Colon (tissue), 2 donors: ENCODE results near the gene CFAP100.

Experiments used
- FAIRE-seq: peaks from 2 replicates; lab custom pipeline; 2012; peaks lifted over from hg19 to GRCh38; lab: Jason Lieb, UNC
- donor health status: control.
- donor health status: control.

CFAP100 gene

DNA sequence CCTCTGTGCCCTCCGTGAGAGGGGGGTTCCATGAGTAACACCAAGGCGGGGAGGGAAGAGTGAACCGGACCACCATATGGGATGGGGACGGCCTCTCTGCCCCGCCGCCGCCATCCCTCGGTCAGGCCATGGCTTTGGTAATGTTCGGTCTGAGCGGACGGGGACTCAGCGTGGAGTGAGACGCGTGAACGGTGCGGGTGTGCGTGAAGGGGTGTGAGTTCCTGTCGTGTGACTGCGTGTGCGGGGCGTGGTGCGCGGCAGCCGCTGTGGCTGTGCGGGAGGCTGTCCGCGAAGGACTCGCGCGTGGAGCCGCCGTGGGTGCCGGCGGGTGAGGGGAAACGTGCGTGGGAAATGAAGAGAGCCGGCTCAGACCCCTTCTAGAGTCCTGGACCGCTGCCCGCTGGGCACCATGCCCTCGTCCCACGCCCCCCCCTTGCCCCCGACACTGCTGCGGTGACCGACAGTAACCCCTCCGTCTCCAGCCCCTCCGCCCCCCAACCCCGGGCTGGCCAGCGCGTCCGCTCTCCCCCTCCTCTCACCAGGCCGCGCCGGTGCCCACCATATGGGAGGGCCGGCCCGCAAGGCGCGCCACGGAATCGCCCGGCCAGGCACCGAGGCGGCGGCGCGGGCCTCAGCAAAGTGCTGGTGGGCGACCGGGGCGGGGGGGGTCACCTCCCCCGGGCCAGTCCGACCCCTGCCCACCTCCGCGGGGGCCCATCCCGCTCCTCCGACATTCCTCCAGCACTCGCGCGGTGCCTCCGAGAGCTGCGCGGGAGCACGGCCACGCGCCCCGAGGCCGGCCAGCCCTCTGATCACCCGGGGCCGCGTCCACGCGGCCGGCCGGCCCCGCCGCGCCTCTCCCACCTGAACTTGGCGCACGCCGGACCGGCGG is 38.1 kb upstream of the CFAP100 start:
- no peak for FAIRE-seq

DNA sequence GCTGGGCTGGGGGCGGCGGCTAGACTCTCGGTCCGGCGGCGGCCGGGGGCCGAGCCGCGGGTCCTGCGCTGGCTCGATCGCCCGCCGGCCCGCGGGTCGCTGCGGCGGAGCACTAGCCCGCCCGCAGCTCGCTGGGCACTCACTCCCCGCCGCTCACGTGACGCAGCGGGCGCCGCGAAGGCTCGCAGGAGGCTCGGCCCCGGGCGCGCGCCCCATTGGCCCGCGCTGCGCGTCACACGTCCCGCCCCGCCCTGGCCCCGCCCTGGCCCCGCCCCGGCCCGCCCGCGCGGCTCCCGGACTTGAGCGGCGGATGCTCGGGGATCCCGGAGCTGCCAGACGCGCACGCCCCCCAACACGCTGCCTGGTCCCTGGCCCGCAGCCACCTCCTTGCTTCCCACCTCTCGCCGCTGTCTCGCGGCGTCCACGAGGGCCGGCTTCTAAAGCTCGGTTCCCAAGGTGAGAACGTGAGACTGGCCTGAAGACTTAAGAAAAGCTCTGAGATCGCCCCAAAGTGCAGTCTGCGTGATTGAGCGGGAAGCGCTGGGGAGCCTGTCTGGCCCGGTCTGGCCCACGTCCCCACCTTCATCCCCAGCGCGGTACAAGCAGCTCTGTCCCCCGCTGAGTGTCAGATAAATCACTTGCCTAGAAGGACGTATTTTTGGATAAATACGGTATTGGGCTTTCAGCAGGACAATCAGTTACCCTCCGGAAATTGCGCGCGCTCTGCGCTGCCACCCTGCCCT is 37.2 kb upstream of the CFAP100 start, which contains the start of gene KLF15:
KLF15 (minus strand) TSS at position 114 of the 743 bp plus-strand sequence. CDS start 4,486 bp downstream, outside the sequence.
- FAIRE-seq: no peak

DNA sequence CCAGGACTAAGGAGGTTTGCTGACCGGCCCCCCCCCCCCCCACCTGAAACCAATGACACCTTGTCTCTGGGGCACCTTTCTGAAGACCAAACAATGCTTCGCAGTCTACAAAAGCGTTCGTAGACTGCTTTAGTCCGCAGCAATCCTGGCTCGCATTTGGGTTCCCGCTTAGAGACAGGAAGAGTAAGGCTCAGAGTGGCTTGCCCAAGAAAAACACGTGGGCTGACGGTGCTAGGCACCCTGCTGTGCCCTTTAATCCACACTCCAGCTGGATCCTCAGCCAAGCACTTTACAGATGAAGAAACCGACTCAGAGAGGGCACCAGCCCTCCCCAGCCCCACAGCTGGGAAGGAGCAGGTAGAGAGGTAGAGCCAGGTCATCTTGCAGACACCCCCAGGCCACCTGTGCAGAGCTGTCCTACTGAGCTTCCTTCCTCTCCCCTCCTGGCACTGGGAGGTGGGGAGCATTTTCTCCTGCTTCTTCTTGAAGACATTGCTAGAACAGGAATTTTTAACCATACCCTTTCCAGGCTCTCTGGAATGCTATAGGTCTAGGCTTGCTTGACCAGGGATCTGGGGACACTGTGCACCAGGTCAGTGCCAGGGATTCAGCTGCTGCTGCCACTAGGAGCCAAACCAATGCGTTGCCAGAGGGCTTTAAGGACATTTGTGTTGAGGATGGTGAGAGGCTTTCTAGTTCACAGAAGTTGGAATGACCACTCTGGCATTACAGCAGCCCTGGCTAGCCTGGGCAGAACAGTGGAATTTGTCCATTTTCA is 36.5 kb upstream of the CFAP100 start:
- FAIRE-seq: no peak

DNA sequence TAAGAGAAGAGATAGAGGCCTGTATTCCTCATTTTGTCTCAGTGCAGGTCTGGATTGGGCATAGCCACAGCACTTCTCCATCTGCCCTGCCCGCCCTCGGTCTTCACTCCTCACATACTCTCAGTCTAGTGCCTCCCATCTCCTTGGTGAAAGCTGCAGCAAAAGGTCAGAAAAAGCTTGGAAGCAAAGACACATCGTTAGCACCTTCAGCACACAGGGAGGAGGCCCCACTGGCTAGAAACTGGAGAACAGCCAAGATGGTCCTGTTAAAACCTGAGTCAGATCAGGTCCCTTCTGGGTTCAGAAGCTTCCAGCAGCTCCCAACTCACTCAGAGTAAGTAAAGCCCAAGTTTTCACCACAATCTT is 35.9 kb upstream of the CFAP100 start:
- no peak for FAIRE-seq

DNA sequence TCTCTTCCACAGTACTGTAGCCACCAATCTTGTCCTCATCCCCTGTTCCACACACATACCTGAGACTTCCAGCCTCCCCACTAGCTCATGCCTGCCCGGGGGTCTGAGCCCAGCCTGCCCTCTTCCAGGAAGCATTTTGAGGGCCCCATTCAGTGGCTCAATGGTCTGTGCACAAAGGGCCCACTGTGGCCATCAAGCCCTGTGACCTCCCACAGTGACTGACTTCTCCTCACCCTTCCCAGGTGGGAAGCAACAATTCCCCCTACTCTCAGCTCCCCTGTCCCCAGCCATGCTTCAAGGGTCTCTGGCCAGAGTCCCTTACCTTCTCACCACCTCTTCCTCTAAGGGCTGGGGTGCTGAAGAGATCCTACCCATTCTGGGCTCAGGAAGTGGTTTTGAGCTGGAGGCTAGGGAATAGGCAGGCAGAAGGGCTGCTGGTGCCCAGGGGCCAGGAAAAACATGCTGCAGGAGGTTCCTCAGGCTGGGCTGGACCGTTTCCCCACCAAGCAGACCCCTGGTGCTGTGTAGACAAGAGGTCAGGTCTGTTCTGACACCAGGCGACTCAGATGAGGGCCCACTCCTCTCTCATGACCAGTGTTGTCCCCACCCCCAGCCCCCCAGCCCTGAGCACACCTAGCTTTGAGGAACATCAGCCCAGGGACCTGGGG is 34.5 kb upstream of the CFAP100 start:
- no peak for FAIRE-seq

DNA sequence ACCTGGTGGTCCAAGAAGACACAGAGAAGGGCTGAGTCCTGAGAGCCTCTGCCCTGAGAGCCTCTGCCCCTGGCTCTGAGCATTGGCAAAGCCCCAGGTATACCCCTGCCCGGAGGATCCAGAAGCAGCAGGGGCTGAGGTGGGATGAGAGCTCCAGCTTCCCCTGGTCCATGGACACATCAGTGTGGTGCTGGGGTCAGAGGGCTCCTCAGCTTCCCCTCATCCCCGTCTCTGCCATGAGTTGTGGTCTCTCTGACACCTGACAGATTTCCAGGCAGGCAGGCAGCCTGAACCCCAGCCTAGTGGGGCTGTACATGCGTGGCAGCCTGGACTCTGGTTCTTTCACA is 34.0 kb upstream of the CFAP100 start:
- FAIRE-seq: no peak

DNA sequence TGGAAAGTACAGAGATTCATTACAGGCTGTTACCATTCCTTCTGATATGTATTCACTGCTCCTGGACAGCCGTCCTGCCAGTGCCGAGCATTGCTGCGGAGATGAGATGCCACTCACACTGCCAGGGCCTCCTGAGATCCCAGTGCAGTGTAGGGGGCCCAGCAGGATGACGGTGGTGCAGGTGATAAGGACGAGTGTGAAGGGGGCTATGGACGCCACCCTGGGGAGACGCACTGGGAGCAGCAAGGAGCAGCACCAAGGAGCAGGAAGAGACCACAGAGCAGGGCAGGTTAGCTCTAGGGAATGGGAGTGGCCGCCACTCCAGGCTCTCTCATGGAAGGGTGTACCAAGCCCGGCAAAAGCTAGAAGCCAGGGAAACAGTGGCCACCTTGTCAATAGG is 33.5 kb upstream of the CFAP100 start:
- FAIRE-seq: no peak

DNA sequence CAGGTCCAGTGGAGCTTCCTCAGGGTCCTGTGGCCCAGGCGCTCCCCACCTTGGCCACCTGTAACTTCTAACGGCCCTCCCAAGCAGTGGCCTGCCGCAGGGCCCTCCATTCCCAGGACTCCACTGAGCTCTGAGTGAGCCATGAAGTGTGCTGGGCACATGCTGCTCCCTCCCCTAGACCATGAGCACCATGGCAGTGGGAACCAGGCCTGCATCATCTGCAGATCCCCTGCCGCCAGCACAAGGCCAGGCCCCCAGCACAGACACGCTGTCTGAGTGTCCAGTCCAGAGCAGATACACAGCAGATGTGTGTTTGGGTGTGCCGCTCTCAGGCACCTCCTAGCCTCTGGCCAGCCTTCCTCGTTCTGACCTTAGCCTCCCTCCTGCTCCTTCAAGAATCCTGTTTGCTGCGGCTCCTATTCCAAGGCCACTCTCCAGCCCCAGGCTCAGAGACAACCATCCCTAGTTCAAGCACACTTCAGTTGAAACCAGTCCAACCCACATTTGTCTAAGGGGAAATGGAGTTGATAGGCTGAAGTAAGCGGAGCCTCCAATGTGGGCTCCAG is 30.5 kb upstream of the CFAP100 start:
- no peak for FAIRE-seq

DNA sequence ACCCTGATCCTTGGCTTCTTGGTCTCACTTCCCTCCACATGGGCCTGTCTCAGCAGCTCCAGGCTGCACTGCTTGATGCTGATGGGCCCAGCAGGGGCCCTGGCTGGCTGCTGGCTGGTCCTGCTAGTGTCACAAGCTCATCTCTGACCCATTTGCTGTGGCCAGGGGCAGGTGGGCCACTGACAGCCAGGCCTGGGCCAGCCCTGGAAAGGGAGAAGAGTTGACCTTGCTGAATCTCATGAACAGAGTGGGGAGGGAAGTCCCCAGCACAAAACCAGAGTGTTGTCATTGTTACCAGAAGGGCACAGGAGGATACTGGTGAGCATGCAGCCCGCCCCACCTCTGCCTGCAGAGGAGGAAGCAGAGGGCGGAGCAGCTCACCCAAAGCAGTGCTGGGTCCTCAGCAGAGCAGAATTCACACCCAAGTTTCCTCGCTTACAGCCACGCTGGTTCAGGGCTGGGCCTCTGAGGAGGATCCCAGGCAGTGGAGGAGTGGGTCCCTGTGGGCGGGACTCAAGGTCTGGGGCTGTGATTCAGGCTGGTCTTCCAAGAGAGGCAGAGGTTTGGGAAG is 29.9 kb upstream of the CFAP100 start:
- no peak for FAIRE-seq

DNA sequence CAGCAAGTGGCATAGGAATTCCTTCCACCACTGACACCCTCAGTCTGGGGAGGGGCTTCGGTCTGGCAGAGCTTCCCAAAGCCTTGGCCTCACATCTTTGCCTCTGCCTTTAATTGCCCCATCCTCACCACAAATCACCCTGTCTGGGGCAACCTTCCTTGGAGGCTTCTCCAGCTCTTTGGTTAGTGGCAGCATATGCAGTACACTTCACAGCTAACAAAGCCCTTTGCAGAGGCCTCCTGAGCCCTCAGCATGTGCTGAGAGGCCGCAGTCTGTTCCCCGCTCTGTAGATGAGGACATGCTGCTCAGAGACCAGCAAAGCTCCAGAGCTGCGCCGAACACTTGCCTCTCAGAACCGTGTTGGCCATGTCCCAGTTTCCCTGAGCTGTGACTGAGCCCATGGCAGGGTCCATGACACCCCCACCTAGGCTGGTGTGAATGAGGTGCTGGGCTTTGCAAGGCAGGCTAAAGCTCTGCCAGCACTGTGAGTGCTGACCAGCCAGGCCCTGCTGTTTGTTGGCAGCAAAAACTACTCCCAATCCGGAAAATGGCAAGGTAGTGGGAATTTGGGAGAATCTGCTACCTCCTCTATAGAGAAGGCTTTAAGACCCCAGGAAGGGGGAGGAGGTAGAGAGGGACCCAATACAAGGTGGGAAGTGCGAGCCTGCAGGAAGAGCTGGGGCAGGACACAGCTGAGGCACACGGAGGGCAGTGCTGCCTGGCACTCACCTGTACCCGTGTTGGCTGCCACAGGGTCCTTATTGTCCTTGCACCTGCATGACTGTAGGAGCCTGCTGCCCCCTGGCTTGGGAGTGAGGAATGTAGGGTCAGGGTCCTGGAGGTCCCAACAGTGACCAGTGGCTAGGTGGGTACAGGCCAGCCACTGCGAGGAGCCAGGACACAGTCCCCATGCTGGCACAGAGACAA is 29.1 kb upstream of the CFAP100 start:
- FAIRE-seq: no peak

DNA sequence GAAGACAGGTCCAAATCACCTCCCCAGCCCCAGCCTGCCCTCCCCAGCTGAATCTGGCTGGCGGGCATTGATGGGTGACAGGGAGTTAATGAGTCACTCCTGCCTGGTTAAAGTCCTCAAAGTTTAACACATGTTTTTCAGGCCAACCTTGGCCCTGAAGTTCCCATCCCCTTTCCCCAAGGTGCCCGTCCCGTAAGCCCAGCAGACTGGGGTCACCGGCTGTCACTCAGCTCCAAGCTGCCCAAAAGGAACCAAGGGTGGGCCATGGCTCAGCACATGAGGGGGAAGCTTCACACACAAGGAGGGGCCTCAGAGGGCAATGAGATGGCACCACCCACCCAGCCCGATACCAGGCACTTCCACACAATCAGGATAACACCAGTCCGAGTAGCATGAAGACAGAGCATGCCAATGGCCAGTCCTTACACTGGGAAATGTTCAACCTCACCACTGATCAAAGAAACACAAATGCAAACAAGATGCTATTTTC is 27.3 kb upstream of the CFAP100 start:
- no peak for FAIRE-seq

DNA sequence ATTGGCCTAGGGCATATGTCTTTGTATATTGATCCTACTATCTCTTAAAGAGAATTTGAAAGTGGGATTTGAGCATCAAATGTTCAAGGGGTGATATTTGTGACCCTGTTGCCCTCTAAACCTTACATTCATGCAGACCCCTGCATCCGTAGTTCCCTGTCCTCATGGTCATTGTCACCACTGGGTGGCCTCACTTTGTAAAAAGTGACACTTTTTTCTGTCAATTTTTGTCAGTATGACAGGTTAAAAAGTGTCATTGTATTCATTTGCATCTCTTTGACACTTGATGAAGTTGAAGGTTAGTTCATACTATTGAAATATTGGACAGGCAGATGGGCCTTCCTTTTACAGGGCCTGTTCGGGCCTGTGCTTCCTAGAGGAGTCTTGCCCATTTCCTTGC is 25.2 kb upstream of the CFAP100 start:
- FAIRE-seq: no peak

DNA sequence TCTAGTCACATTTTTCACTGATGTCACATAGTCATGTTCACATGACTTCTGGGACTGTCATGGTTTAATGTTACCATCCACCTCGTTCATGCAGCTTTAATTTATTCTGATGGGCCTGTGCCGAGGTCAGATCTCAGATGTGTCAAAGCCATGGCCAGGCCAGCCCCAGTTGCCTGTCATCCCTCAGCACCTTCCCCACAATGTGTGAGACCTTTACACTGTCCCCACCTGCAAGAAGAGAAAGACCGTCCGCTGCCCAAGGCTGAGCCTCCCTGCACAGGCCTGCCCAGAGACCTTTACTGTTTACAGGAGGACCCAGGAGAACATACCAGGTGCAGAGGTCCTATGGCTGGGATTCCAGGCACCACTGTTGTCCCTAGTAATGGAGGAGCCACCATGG is 24.7 kb upstream of the CFAP100 start:
- FAIRE-seq: no peak

DNA sequence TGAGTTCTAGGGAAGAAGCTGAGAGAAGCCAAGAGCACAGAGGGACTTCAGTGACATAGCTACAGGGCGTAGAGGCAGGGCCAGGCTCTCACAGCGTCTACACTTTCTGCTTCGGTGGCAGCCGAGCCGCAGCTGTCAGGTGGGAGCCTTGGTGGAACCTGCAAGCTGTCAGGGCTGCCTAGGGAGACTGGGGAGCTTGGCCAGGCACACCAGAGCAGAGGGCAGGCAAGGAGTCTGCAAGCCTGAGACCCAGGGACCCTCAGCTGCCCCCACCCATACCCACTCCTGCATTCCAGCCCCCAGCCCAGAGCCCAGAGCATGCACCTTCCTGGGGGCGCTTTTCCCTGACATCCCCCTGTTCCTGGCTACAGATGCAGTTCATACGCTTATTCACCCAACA is 24.1 kb upstream of the CFAP100 start:
- no peak for FAIRE-seq

DNA sequence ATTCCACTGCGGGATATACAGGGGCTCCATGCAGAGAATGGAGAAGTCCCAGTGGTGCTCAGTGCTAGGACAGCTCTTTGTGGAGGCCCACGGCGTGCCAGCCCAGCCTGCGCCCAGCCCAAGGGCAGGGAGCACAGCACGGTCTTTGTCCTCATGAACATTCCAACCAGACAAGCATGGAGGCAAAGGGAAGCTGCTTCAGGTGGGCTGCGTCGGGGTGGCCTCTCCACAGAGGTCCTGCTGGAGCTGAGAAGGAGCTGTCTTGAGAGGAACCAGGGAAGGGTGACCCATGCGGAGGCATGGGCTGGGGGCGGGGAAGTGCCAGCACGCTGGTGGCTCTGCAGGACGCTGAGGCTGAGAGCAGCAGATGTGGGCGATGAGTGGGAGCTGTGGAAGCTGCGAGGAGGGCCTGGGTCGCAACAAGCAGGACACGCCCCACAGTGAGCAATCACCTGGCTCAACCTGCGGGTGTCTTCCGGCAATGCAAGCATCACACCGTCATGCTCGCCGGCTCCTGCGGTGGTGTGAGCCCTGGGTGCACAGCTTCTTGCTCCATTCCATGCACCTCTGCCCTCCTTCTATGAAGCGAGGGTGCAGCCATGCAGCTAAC is 23.5 kb upstream of the CFAP100 start:
- FAIRE-seq: no peak

DNA sequence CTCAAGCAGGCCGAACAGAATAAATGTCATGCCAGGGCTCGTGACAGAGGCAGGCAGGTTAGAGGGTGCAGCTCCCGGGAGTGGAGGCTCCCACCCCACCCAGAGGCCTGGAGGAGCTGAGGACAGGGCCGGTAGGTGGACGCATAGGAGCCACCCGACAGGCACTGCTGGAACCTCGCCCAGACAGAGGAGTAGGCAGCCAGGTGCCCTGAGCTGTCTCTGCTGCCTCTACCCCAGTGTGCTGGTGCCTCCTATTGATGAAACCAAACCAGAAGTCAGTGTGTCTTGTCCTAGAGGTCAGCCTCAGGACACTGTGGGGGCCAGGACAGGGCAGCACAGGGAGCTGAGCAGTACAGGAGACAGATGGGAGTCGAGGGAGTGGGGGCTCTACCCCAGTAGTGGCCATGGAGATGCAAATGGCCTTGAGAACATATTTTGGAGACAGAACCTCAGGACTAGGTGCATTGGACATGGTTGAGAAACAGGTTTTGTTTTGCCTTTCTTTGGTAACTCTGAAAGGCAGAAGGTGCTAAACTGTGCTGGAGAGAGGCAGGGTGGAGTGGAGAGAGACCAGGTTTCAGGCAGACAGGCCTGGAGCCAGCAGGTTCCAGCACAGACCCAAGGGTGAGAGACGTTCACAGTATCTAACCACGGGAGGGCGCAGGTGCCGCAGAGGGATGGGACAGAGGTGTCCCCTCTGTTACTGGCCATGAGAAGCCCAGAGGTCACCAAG is 22.1 kb upstream of the CFAP100 start:
- FAIRE-seq: no peak

DNA sequence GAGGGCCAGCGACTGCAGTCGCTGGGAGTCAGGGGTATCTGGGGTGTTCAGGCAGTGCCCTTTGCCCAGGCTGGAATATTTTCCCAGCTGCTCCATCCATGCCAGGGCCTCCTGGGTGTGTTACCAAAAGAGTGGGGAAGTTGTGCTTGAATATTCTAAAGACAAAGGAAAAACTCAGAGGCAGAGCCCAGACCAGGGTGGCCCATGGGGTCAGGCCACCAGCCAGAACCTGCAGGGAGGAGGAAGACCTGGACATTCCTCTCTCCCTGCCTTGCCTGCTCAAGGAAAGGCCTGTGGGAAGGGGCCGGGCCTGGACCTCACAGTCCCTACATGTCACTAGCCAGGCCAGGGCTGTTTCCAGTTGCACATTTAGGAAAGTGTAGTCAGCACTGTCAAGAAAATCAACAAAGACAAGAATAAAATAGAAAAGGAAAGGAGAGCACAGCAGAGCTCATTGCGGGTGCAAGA is 21.5 kb upstream of the CFAP100 start:
- FAIRE-seq: no peak

DNA sequence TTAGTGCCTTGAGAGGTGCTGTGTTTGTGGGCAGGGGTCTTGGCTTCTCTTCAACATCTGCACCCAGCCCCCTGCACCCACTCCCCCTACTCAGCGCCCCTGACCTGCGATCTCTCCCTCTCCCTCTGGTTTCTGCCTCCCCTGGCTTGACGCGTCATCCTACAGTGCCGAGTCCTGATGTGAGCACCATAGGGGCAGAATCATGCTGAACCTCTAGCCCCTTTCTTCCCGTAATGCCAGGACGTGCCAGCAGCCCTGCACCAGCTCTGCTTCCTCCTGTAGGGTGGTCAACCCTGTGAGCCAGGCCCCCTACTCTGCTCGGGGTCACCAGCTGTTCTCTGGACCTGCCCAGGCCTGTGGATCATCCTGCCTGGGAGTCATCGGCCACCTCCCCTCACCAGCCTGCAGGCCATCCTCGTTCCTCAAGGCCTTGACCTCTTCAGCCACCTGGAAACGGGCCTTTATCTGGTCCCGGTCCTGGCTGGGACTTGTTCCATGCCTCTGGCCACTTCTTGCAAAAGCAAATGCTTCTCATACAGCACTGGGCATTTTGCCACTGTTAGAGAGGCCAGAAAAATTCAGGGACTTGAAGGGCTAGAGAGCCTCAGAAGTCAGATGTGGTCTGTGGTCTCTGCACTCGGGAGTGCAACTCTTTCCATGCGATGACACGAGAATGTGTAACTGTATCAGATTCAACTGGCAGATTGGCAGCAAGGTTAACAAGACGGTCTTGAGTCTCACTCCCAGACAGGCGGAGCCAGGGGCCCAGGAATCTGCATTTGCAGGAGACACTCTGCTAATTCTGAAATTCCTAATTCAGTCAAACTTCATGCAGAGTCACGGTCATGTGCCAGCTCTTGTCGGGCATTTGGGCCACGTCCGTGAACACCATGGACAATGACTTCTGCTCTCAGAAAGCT is 20.8 kb upstream of the CFAP100 start:
- no peak for FAIRE-seq
